Caco-2 (cell line): ENCODE measurements around the gene GRM5. TPM values are rescaled to one million over a fixed set of nuclear protein-coding genes. Genes with fewer than 3 reads are reported as not detected.

Experiments
- BruUV-seq: library from RNA; stranded (reverse); fragments of 400-500 nt; replicated peaks from 2 replicates; lab custom pipeline; 2021; lab: Mats Ljungman, UMichigan
- CTCF ChIA-PET: fragments of 300-600 bp; sonication (Branson Sonifier 250); formaldehyde crosslinking; loops from one replicate; lab custom pipeline; 2022; ENCODE audit warnings: antibody characterized with exemption; lab: Charles Lee
- POLR2A ChIA-PET: fragments of 300-600 bp; sonication (Branson Sonifier 250); formaldehyde crosslinking; loops from one replicate; lab custom pipeline; 2022; ENCODE audit warnings: antibody characterized with exemption; lab: Charles Lee
- DNase-seq, 2 experiments: peaks; one replicate each; pipeline versions ENCODE4 v3.0.0 to v3.0.0-alpha.2; 2020 to 2022
- H3K27me3 ChIP-seq: replicated peaks from 2 replicates; pipeline ENCODE4 v1.6.0; 2011; ENCODE audit warnings: low read length; ENCODE audit not compliant: control insufficient read depth, insufficient read depth
- H3K36me3 ChIP-seq: 2 replicates; pipeline ENCODE4 v1.5.1; 2011; ENCODE audit warnings: low read length; ENCODE audit not compliant: control insufficient read depth, insufficient read depth
- H3K4me1 ChIP-seq: fragments of 250-450 bp; sonication (Bioruptor Pico); 2 replicates; pipeline ENCODE4 v1.5.1; 2020; ENCODE audit warnings: mild to moderate bottlenecking
- H3K4me3 ChIP-seq: 2 replicates; pipeline ENCODE4 v1.5.1; 2011; ENCODE audit warnings: low read depth, mild to moderate bottlenecking, control low read depth, low read length
- H3K9me3 ChIP-seq: fragments of 250-450 bp; sonication (Bioruptor Pico); 2 replicates; pipeline ENCODE4 v1.5.1; 2020; ENCODE audit warnings: mild to moderate bottlenecking, moderate library complexity
- H3K27ac Mint-ChIP-seq: one replicate; pipeline ENCODE4 v1.8.0; 2022; ENCODE audit warnings: mixed read lengths; ENCODE audit not compliant: unreplicated experiment
- H3K27me3 Mint-ChIP-seq: one replicate; pipeline ENCODE4 v1.8.0; 2022; ENCODE audit warnings: mixed read lengths; ENCODE audit not compliant: insufficient read depth, unreplicated experiment
- H3K36me3 Mint-ChIP-seq: one replicate; pipeline ENCODE4 v1.8.0; 2022; ENCODE audit warnings: mild to moderate bottlenecking, mixed read lengths; ENCODE audit not compliant: insufficient read depth, unreplicated experiment
- H3K4me1 Mint-ChIP-seq: one replicate; pipeline ENCODE4 v1.8.0; 2022; ENCODE audit warnings: low read depth, mixed read lengths; ENCODE audit not compliant: unreplicated experiment
- H3K4me3 Mint-ChIP-seq: one replicate; pipeline ENCODE4 v1.8.0; 2022; ENCODE audit warnings: mild to moderate bottlenecking, moderate library complexity, mixed read lengths; ENCODE audit not compliant: unreplicated experiment
- H3K9me3 Mint-ChIP-seq: one replicate; pipeline ENCODE4 v1.8.0; 2022; ENCODE audit warnings: mixed read lengths; ENCODE audit not compliant: unreplicated experiment
- CTCF ChIP-seq, 2 experiments: fragments of 200-600 bp in 1 of 2; IDR thresholded peaks; 1 replicate in 1 of 2; 2 replicates in 1 of 2; pipeline versions ENCODE4 v1.5.1 to v1.8.0; 2011 to 2022; ENCODE audit warnings: antibody characterized with exemption in 1 of 2, control low read depth in 1 of 2, inconsistent platforms in 1 of 2, low read depth in 1 of 2, low read length in 1 of 2, mild to moderate bottlenecking in 1 of 2, moderate library complexity in 1 of 2; ENCODE audit not compliant: insufficient read depth in 1 of 2, severe bottlenecking in 1 of 2, unreplicated experiment in 1 of 2
- intact Hi-C: fragments of 100-400 bp; cut with micrococcal nuclease; formaldehyde crosslinking; loops from one replicate; pipeline ENCODE4 v1.10.0; 2022; ENCODE audit not compliant: unreplicated experiment
- total RNA-seq: library from RNA; stranded (reverse); gene quantifications from 2 replicates; pipeline ENCODE4 v1.2.3, GENCODE V29; 2022

The GRM5 gene
- total RNA-seq, 1 experiment from 2014 or later, result not detected

- Mint-ChIP-seq H3K36me3 (no peaks in the 10 kb centered on the region), H3K9me3 (no peaks in the 10 kb centered on the region), H3K27ac (no peak overlapping the region), H3K4me1 (no peaks in the 10 kb centered on the region), H3K27me3 (peaks cover 3% of the 10 kb centered on the region), H3K4me3 (no peak overlapping the region)
- no TSS peak for BruUV-seq
- Histone ChIP-seq H3K36me3 (no peaks in the 10 kb centered on the region), H3K27me3 (no peaks in the 10 kb centered on the region), H3K4me1 (no peaks in the 10 kb centered on the region), H3K9me3 (no peaks in the 10 kb centered on the region), H3K4me3 (no peak overlapping the region)
- CTCF ChIA-PET, result no interaction called here
- intact Hi-C loops, result no loop called here
- DNase-seq, result no peak
- POLR2A ChIA-PET, result no interaction called here
- TF ChIP-seq CTCF (IDR thresholded peaks at IDR 0.05; ENCODE audit: insufficient read depth in 1 of 2, low read depth in 1 of 2, low read length in 1 of 2, severe bottlenecking in 1 of 2, unreplicated experiment in 1 of 2), result no peak
Measured at GRCh38 chr11:88651556-88651955, 414.2 kb downstream of the GRM5 start.

GRCh38 chr11:88644724-88645123 is 421.1 kb downstream of the GRM5 start:
- intact Hi-C loops, result no loop called here

GRCh38 chr11:88632163-88632562 is 433.6 kb downstream of the GRM5 start:
- BruUV-seq, result no TSS peak
- no peak overlapping the region for H3K27ac Mint-ChIP-seq
- POLR2A ChIA-PET, result no interaction called here

More at GRCh38 chr11:88644724-88645123, 421.1 kb downstream of the GRM5 start:
- Mint-ChIP-seq H3K9me3 (no peaks in the 10 kb centered on the region), H3K27me3 (peaks cover 14% of the 10 kb centered on the region), H3K4me1 (no peaks in the 10 kb centered on the region), H3K4me3 (no peak overlapping the region), H3K36me3 (no peaks in the 10 kb centered on the region), H3K27ac (no peak overlapping the region)
- CTCF ChIA-PET, result no interaction called here
- no peak for DNase-seq
- H3K27me3 ChIP-seq, result no peaks in the 10 kb centered on the region
- TF ChIP-seq CTCF (IDR thresholded peaks at IDR 0.05; ENCODE audit: insufficient read depth in 1 of 2, low read depth in 1 of 2, low read length in 1 of 2, severe bottlenecking in 1 of 2, unreplicated experiment in 1 of 2), result no peak
- H3K4me1 ChIP-seq, result no peaks in the 10 kb centered on the region
- BruUV-seq, result no TSS peak
- H3K36me3 ChIP-seq, result no peaks in the 10 kb centered on the region
- H3K9me3 ChIP-seq, result 0 out of 2 replicates have a peak, but pooled peaks cover 2% of the 10 kb centered on the region
- no peak overlapping the region for H3K4me3 ChIP-seq
- POLR2A ChIA-PET, result no interaction called here

More at GRCh38 chr11:88632163-88632562, 433.6 kb downstream of the GRM5 start:
- intact Hi-C loops, result no loop called here
- Mint-ChIP-seq H3K4me3 (no peak overlapping the region), H3K9me3 (no peaks in the 10 kb centered on the region), H3K4me1 (peaks cover 5% of the 10 kb centered on the region), H3K27me3 (peaks cover 2% of the 10 kb centered on the region), H3K36me3 (no peaks in the 10 kb centered on the region)
- Histone ChIP-seq H3K4me1 (no peaks in the 10 kb centered on the region), H3K36me3 (no peaks in the 10 kb centered on the region), H3K4me3 (no peak overlapping the region), H3K9me3 (no peaks in the 10 kb centered on the region), H3K27me3 (no peaks in the 10 kb centered on the region)
- TF ChIP-seq CTCF (IDR thresholded peaks at IDR 0.05; ENCODE audit: insufficient read depth in 1 of 2, low read depth in 1 of 2, low read length in 1 of 2, severe bottlenecking in 1 of 2, unreplicated experiment in 1 of 2), result no peak
- CTCF ChIA-PET, result no interaction called here
- no peak for DNase-seq
